H1 (cell line): ENCODE data around the gene ARMS2. TPM values are rescaled to one million over a fixed set of nuclear protein-coding genes. Genes with fewer than 3 reads are reported as not detected.

ENCODE experiments used
- CTCF ChIA-PET: fragments of 300-600 bp; sonication (Branson Sonifier 250); formaldehyde crosslinking; loops from one replicate; lab custom pipeline; 2021; ENCODE audit not compliant: partially characterized antibody; lab: Charles Lee
- POLR2A ChIA-PET: fragments of 300-600 bp; sonication (Branson Sonifier 250); formaldehyde crosslinking; loops from one replicate; lab custom pipeline; 2021; ENCODE audit warnings: inconsistent platforms; ENCODE audit not compliant: partially characterized antibody; lab: Charles Lee
- DNase-seq, 2 experiments: peaks; one replicate each; pipeline versions ENCODE4 v3.0.0 to v3.0.0-alpha.2; 2010 to 2022; ENCODE audit warnings: low spot score in 2 of 2, low read depth in 1 of 2, mixed read lengths in 1 of 2
- FAIRE-seq: peaks from 2 replicates; lab custom pipeline; 2011; peaks lifted over from hg19 to GRCh38; lab: Jason Lieb, UNC
- H2AFZ ChIP-seq: 2 replicates; pipeline ENCODE4 v1.8.1; 2012; ENCODE audit warnings: low read length, inconsistent platforms
- H2AK5ac ChIP-seq: 2 replicates; pipeline ENCODE4 v1.6.1; 2013; ENCODE audit warnings: low read depth, low read length
- H2BK120ac ChIP-seq: replicated peaks from 2 replicates; pipeline ENCODE3; 2013; ENCODE audit warnings: low read depth, low read length, inconsistent platforms
- H2BK12ac ChIP-seq: 2 replicates; pipeline ENCODE4 v1.6.1; 2013; ENCODE audit warnings: low read depth, low read length
- H2BK15ac ChIP-seq: 2 replicates; pipeline ENCODE4 v1.6.1; 2013; ENCODE audit warnings: low read length
- H2BK20ac ChIP-seq: 2 replicates; pipeline ENCODE4 v1.6.1; 2013; ENCODE audit warnings: low read length
- H2BK5ac ChIP-seq: 2 replicates; pipeline ENCODE4 v1.6.1; 2013; ENCODE audit warnings: low read depth, low read length
- H3K14ac ChIP-seq: 2 replicates; pipeline ENCODE4 v1.6.1; 2013; ENCODE audit warnings: inconsistent platforms; ENCODE audit not compliant: insufficient read length
- H3K18ac ChIP-seq: 2 replicates; pipeline ENCODE4 v1.6.1; 2013; ENCODE audit warnings: low read length; ENCODE audit errors: extremely low read depth
- H3K23ac ChIP-seq: 2 replicates; pipeline ENCODE4 v1.6.1; 2013; ENCODE audit warnings: inconsistent platforms; ENCODE audit not compliant: insufficient read length
- H3K23me2 ChIP-seq: 2 replicates; pipeline ENCODE4 v1.6.1; 2013; ENCODE audit warnings: low read depth, low read length
- H3K27ac ChIP-seq: 2 replicates; pipeline ENCODE4 v1.6.1; 2011; ENCODE audit warnings: low read depth, low read length, inconsistent platforms
- H3K27me3 ChIP-seq, 4 experiments: replicated peaks in 1 of 4; 1 replicate in 1 of 4; 2 replicates in 3 of 4; pipeline versions ENCODE4 v1.6.1 to v1.8.1; 2011 to 2013; ENCODE audit warnings: low read length in 3 of 4, mild to moderate bottlenecking in 3 of 4, inconsistent platforms in 2 of 4, mixed read lengths in 2 of 4, moderate library complexity in 1 of 4; ENCODE audit not compliant: control insufficient read depth in 3 of 4, insufficient read depth in 3 of 4; ENCODE audit errors: extremely low read depth in 1 of 4
- H3K36me3 ChIP-seq, 4 experiments: 2 replicates each; pipeline versions ENCODE4 v1.6.1 to v1.8.1; 2011 to 2013; ENCODE audit warnings: mild to moderate bottlenecking in 4 of 4, low read length in 3 of 4, moderate library complexity in 2 of 4, control low read depth in 1 of 4, inconsistent platforms in 1 of 4; ENCODE audit not compliant: insufficient read depth in 4 of 4, control insufficient read depth in 2 of 4
- H3K4ac ChIP-seq: replicated peaks from 2 replicates; pipeline ENCODE3; 2013; ENCODE audit warnings: low read length, low read depth, mixed read lengths, inconsistent platforms; ENCODE audit not compliant: insufficient read length
- H3K4me1 ChIP-seq, 4 experiments: replicated peaks in 1 of 4; 1 replicate in 1 of 4; 2 replicates in 3 of 4; pipeline versions ENCODE4 v1.6.1 to v1.8.1; 2011 to 2013; ENCODE audit warnings: low read length in 3 of 4, inconsistent platforms in 2 of 4, mixed read lengths in 1 of 4; ENCODE audit not compliant: insufficient read depth in 4 of 4, control insufficient read depth in 3 of 4
- H3K4me2 ChIP-seq, 2 experiments: 2 replicates each; pipeline versions ENCODE4 v1.6.1 to v1.8.1; 2011 to 2013; ENCODE audit warnings: low read depth in 2 of 2, low read length in 2 of 2, control low read depth in 1 of 2, inconsistent platforms in 1 of 2, mild to moderate bottlenecking in 1 of 2; ENCODE audit not compliant: insufficient read depth in 1 of 2
- H3K4me3 ChIP-seq, 4 experiments: fragments of 200-600, 300-600 bp in 1 of 4; sonication (generic), shearing (Covaris generic), sonication (Bioruptor Twin) in 1 of 4; 2 replicates each; pipeline versions ENCODE4 v1.5.1 to v1.8.1; 2011 to 2016; ENCODE audit warnings: low read length in 4 of 4, low read depth in 3 of 4, control low read depth in 2 of 4, inconsistent platforms in 2 of 4, mild to moderate bottlenecking in 2 of 4, mixed read lengths in 1 of 4, moderate library complexity in 1 of 4; ENCODE audit not compliant: insufficient read depth in 2 of 4; ENCODE audit errors: extremely low read depth in 1 of 4
- H3K56ac ChIP-seq: replicated peaks from 2 replicates; pipeline ENCODE3; 2013; ENCODE audit warnings: low read depth, mild to moderate bottlenecking, mixed read lengths, low read length, inconsistent platforms; ENCODE audit not compliant: insufficient read length
- H3K79me1 ChIP-seq: 2 replicates; pipeline ENCODE4 v1.6.1; 2013; ENCODE audit warnings: low read depth, low read length, control low read depth
- H3K79me2 ChIP-seq, 2 experiments: 2 replicates each; pipeline versions ENCODE4 v1.6.1 to v1.8.1; 2012 to 2013; ENCODE audit warnings: low read length in 2 of 2, mild to moderate bottlenecking in 2 of 2, inconsistent platforms in 1 of 2; ENCODE audit not compliant: insufficient read depth in 2 of 2, control insufficient read depth in 1 of 2
- H3K9ac ChIP-seq, 4 experiments: replicated peaks in 1 of 4; 1 replicate in 1 of 4; 2 replicates in 3 of 4; pipeline versions ENCODE4 v1.6.1 to v1.8.1; 2011 to 2013; ENCODE audit warnings: low read depth in 3 of 4, low read length in 3 of 4, control low read depth in 2 of 4, mild to moderate bottlenecking in 2 of 4, moderate library complexity in 2 of 4, inconsistent platforms in 1 of 4; ENCODE audit errors: extremely low read depth in 1 of 4
- H3K9me3 ChIP-seq, 2 experiments: 2 replicates each; pipeline versions ENCODE4 v1.6.1 to v1.8.1; 2012 to 2013; ENCODE audit warnings: mild to moderate bottlenecking in 2 of 2, moderate library complexity in 2 of 2, control low read depth in 1 of 2, inconsistent platforms in 1 of 2, low read depth in 1 of 2, low read length in 1 of 2, mixed read lengths in 1 of 2; ENCODE audit not compliant: insufficient read depth in 2 of 2
- H4K20me1 ChIP-seq, 2 experiments: replicated peaks in 1 of 2; 2 replicates each; pipeline versions ENCODE3 to v1.8.1; 2011 to 2013; ENCODE audit warnings: inconsistent platforms in 2 of 2, low read length in 2 of 2, mild to moderate bottlenecking in 1 of 2; ENCODE audit not compliant: insufficient read depth in 2 of 2, control insufficient read depth in 1 of 2
- H4K5ac ChIP-seq: 2 replicates; pipeline ENCODE4 v1.6.1; 2013; ENCODE audit warnings: low read length, low read depth, mixed read lengths, inconsistent platforms; ENCODE audit not compliant: insufficient read length
- H4K8ac ChIP-seq: 2 replicates; pipeline ENCODE4 v1.8.0; 2013; ENCODE audit warnings: mild to moderate bottlenecking, moderate library complexity, low read length, inconsistent platforms; ENCODE audit not compliant: insufficient read depth; ENCODE audit errors: extremely low read depth
- H4K91ac ChIP-seq: replicated peaks from 2 replicates; pipeline ENCODE3; 2013; ENCODE audit warnings: low read length, mixed read lengths, inconsistent platforms; ENCODE audit not compliant: insufficient read length
- BCL11A ChIP-seq, 2 experiments: IDR thresholded peaks; one replicate each; pipeline ENCODE4 v1.6.1; 2011; ENCODE audit warnings: low read depth in 2 of 2, low read length in 2 of 2, mild to moderate bottlenecking in 2 of 2
- CBX5 ChIP-seq: fragments of 300-800, 300-1000 bp; sonication (generic); IDR thresholded peaks from 2 replicates; pipeline ENCODE4 v1.7.1; 2016; ENCODE audit warnings: antibody characterized with exemption, low read length, low read depth
- CEBPB ChIP-seq: IDR thresholded peaks from 2 replicates; pipeline ENCODE4 v1.6.1; 2012; ENCODE audit warnings: low read depth, low read length
- CTBP2 ChIP-seq: IDR thresholded peaks from 2 replicates; pipeline ENCODE4 v1.7.0; 2011; ENCODE audit warnings: borderline replicate concordance, mild to moderate bottlenecking, moderate library complexity, mixed read lengths, low read length; ENCODE audit not compliant: insufficient read depth, insufficient read length
- EZH2 ChIP-seq: fragments of 200-600 bp; sonication (generic); IDR thresholded peaks from 2 replicates; pipeline ENCODE4 v1.7.1; 2012; ENCODE audit warnings: low read depth, mild to moderate bottlenecking, moderate library complexity, low read length, inconsistent platforms; ENCODE audit not compliant: severe bottlenecking
- GTF2F1 ChIP-seq: IDR thresholded peaks from 2 replicates; pipeline ENCODE4 v1.6.1; 2012; ENCODE audit warnings: low read depth, low read length, improper control_type of control experiment, borderline replicate concordance
- JUN ChIP-seq: IDR thresholded peaks from 2 replicates; pipeline ENCODE4 v1.6.1; 2011; ENCODE audit warnings: low read depth, mild to moderate bottlenecking, improper control_type of control experiment, low read length
- NRF1 ChIP-seq: IDR thresholded peaks from 2 replicates; pipeline ENCODE4 v1.6.1; 2011; ENCODE audit warnings: mild to moderate bottlenecking, low read depth, low read length, improper control_type of control experiment
- TAF1 ChIP-seq: IDR thresholded peaks from 2 replicates; pipeline ENCODE4 v1.6.1; 2011; ENCODE audit warnings: mild to moderate bottlenecking, low read depth, low read length
- WGBS, 2 experiments: shearing (Covaris generic) in 1 of 2; methylation state at CpG; one replicate each; pipeline versions ENCODE4 v1.1.6 to v1.1.7; 2013 to 2015; ENCODE audit warnings: low lambda C conversion rate in 2 of 2, mixed read lengths in 2 of 2, inconsistent platforms in 1 of 2, low coverage in 1 of 2, missing lambda C conversion rate in 1 of 2; ENCODE audit not compliant: insufficient replicate concordance in 2 of 2, insufficient coverage in 1 of 2, insufficient read length in 1 of 2; ENCODE audit errors: extremely low coverage in 1 of 2, missing lambda C conversion rate in 1 of 2; 5-methylcytosine and 5-hydroxymethylcytosine counted together
- polyA plus RNA-seq, 7 experiments: library from polyadenylated mRNA; depleted of rRNA in 3 of 7; stranded (reverse) in 5 of 7; unstranded in 2 of 7; fragments of >200 nt in 5 of 7; fragments of 200-250 nt in 2 of 7; gene quantifications; 1 replicate in 5 of 7; 2 replicates in 1 of 7; 4 replicates in 1 of 7; pipeline versions ENCODE4 v1.2.1 to v1.2.3, GENCODE V29; 2011 to 2013; ENCODE audit warnings: missing spikeins in 2 of 7, mixed read lengths in 2 of 7
- total RNA-seq: library from RNA; stranded (reverse); fragmentation: NEBNext Ultra II Directional; extraction: Animal tissue kit (Norgen Biotek cat#: 25700); gene quantifications from 2 replicates; pipeline ENCODE4 v1.2.1, GENCODE V29; 2021
- TF ChIP-seq, protein P1 (sequence below), 3 experiments: IDR thresholded peaks; 1 replicate in 2 of 3; 2 replicates in 1 of 3; pipeline versions ENCODE4 v1.5.1 to v1.6.1; 2011; ENCODE audit warnings: low read length in 3 of 3, mild to moderate bottlenecking in 3 of 3, inconsistent platforms in 2 of 3, low read depth in 1 of 3, moderate library complexity in 1 of 3; ENCODE audit not compliant: insufficient read depth in 1 of 3; ENCODE audit errors: control extremely low read depth in 1 of 3

Gene ARMS2
- total and polyA plus RNA-seq, 2 of the 8 experiments (the other 6 are each of a cell fraction or from before 2014, with no cell fraction given): not detected

DNA sequence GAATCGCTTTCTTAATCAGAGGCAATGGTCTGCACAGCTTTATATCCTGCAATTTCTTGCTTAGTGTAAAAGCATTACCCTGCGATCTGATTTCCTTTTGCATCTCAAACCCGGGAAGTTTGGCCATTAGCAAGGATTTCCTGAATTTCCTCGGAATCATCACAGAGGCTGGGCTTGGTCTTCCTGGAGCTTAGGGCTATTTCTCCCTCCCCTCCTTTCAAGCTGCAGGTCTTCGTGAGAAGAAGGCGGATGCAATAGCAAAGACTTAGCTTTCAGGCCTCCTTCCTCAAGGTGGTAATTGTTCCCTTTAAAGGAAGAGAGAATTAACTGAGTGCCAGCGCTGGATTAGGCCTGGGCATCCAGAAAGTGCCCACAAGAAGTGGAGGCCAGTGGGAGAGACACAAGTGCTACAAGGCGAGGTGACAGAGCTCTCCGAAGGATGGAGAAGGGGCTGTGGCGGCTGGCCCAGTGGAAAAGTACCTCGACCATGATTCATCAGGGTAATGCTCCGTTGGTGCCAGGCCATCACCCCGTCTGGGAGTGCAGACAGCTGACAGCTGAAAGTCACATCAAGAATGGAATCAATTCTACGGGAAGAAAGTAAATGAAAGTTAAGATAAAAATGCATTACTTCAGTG lies 4.0 kb upstream of the ARMS2 start:
- Histone ChIP-seq H3K23ac (no peak overlapping the region), H4K5ac (no peak overlapping the region), H3K9me3 (peaks cover 3 to 10% of the 10 kb centered on the region in 2 experiments; a peak in 3 of 4 replicates), H3K14ac (no peak overlapping the region), H3K9ac (no peak overlapping the region), H3K4me2 (no peak overlapping the region), H3K79me1 (no peaks in the 10 kb centered on the region), H3K36me3 (no peaks in the 10 kb centered on the region), H3K23me2 (no peaks in the 10 kb centered on the region), H3K27me3 (no peaks in the 10 kb centered on the region), H2BK20ac (no peak overlapping the region), H2AFZ (no peak overlapping the region), H4K20me1 (no peaks in the 10 kb centered on the region), H2BK12ac (no peak overlapping the region), H3K79me2 (no peaks in the 10 kb centered on the region), H3K18ac (no peak overlapping the region), H3K27ac (no peak overlapping the region), H3K4ac (no peak overlapping the region), H2BK120ac (no peak overlapping the region), H4K8ac (no peak overlapping the region), H3K4me1 (0 out of 7 replicates have a peak, but pooled peaks cover 0 to 2% (median 0%) of the 10 kb centered on the region in 4 experiments), H4K91ac (no peak overlapping the region), H2BK15ac (no peak overlapping the region), H3K4me3 (no peak overlapping the region), H2BK5ac (no peak overlapping the region), H3K56ac (no peak overlapping the region), H2AK5ac (no peak overlapping the region)
- CTCF ChIA-PET: interaction anchor here (0.6 to 1.8 kb wide), 11 partner anchors 11 to 380 kb away, joined by 3 to 8 read pairs (median 3); no protein-coding TSS in a partner anchor
- POLR2A ChIA-PET: interaction anchor here (0.6 kb wide), 1 partner anchor 283 kb away, joined by 3 read pairs; no protein-coding TSS in a partner anchor
- 83% methylated on average over 14 of the region's 14 CpGs; no CpG with 5 or more reads in 1 of the 2 experiments for WGBS, 2 experiments
- no peak for FAIRE-seq
- no peak for DNase-seq
- TF ChIP-seq CEBPB (no peak), BCL11A (IDR thresholded peaks at IDR 0.05; ENCODE audit: low read depth in 2 of 2, low read length in 2 of 2) (no peak), CTBP2 (no peak), EZH2 (no peak), TAF1 (no peak), CBX5 (no peak), JUN (no peak), GTF2F1 (no peak), NRF1 (no peak)
- TF ChIP-seq, protein P1, sequence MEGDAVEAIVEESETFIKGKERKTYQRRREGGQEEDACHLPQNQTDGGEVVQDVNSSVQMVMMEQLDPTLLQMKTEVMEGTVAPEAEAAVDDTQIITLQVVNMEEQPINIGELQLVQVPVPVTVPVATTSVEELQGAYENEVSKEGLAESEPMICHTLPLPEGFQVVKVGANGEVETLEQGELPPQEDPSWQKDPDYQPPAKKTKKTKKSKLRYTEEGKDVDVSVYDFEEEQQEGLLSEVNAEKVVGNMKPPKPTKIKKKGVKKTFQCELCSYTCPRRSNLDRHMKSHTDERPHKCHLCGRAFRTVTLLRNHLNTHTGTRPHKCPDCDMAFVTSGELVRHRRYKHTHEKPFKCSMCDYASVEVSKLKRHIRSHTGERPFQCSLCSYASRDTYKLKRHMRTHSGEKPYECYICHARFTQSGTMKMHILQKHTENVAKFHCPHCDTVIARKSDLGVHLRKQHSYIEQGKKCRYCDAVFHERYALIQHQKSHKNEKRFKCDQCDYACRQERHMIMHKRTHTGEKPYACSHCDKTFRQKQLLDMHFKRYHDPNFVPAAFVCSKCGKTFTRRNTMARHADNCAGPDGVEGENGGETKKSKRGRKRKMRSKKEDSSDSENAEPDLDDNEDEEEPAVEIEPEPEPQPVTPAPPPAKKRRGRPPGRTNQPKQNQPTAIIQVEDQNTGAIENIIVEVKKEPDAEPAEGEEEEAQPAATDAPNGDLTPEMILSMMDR (IDR thresholded peaks at IDR 0.05; ENCODE audit: control extremely low read depth in 1 of 3, insufficient read depth in 1 of 3, low read depth in 1 of 3, low read length in 3 of 3): no peak
